Activated CD8-positive, alpha-beta T cell treated with anti-CD3 and anti-CD28 coated beads for 36 hours (primary cell): ENCODE results near the gene KIAA1755. TPM values are rescaled to one million over a fixed set of nuclear protein-coding genes. Genes with fewer than 3 reads are reported as not detected.
A peak's percentile ranks its signal among the peaks of the same experiment; 100 is the strongest.
"Not testable (repeated sequence)": the region's sequence is repeated elsewhere in the genome, so short reads cannot be mapped to it uniquely, and the experiment has no call there.

Experiments
- ATAC-seq: fragments of 200-7000 bp; cut with Tn5 transposase; one replicate; pipeline ENCODE4 v1.10.0; 2021; ENCODE audit warnings: mild to moderate bottlenecking, moderate library complexity
- CTCF ChIA-PET: fragments of 350-600 bp; sonication (Branson Sonifier 250); formaldehyde crosslinking; loops from one replicate; lab custom pipeline; 2021; ENCODE audit warnings: antibody characterized with exemption; lab: Charles Lee
- POLR2A ChIA-PET: fragments of 350-600 bp; sonication (Branson Sonifier 250); formaldehyde crosslinking; loops from one replicate; lab custom pipeline; 2021; ENCODE audit warnings: antibody characterized with exemption; lab: Charles Lee
- DNase-seq: peaks from one replicate; pipeline ENCODE4 v3.0.0-alpha.2; 2020
- H3K27ac Mint-ChIP-seq: one replicate; pipeline ENCODE4 v1.8.0; 2021; ENCODE audit warnings: mild to moderate bottlenecking, mixed read lengths
- H3K27me3 Mint-ChIP-seq: one replicate; pipeline ENCODE4 v1.8.0; 2021; ENCODE audit warnings: mixed read lengths
- H3K36me3 Mint-ChIP-seq: one replicate; pipeline ENCODE4 v1.8.0; 2021; ENCODE audit warnings: low read depth, mixed read lengths
- H3K4me1 Mint-ChIP-seq: one replicate; pipeline ENCODE4 v1.8.0; 2021; ENCODE audit warnings: low read depth, mixed read lengths
- H3K4me3 Mint-ChIP-seq: one replicate; pipeline ENCODE4 v1.8.0; 2021; ENCODE audit warnings: mild to moderate bottlenecking, moderate library complexity, mixed read lengths
- H3K9me3 Mint-ChIP-seq: one replicate; pipeline ENCODE4 v1.8.0; 2021; ENCODE audit warnings: mixed read lengths
- CTCF ChIP-seq: fragments of 200-600 bp; IDR thresholded peaks from one replicate; pipeline ENCODE4 v1.8.0; 2022; ENCODE audit warnings: antibody characterized with exemption, mild to moderate bottlenecking
- intact Hi-C: fragments of 100-400 bp; cut with micrococcal nuclease; formaldehyde crosslinking; loops from one replicate; pipeline ENCODE4 v1.10.0; 2022
- total RNA-seq, 2 experiments: library from RNA; stranded (reverse); gene quantifications; one replicate each; pipeline ENCODE4 v1.2.3, GENCODE V29; 2021

Gene KIAA1755
- total RNA-seq, 2 experiments from 2014 or later = not detected

DNA sequence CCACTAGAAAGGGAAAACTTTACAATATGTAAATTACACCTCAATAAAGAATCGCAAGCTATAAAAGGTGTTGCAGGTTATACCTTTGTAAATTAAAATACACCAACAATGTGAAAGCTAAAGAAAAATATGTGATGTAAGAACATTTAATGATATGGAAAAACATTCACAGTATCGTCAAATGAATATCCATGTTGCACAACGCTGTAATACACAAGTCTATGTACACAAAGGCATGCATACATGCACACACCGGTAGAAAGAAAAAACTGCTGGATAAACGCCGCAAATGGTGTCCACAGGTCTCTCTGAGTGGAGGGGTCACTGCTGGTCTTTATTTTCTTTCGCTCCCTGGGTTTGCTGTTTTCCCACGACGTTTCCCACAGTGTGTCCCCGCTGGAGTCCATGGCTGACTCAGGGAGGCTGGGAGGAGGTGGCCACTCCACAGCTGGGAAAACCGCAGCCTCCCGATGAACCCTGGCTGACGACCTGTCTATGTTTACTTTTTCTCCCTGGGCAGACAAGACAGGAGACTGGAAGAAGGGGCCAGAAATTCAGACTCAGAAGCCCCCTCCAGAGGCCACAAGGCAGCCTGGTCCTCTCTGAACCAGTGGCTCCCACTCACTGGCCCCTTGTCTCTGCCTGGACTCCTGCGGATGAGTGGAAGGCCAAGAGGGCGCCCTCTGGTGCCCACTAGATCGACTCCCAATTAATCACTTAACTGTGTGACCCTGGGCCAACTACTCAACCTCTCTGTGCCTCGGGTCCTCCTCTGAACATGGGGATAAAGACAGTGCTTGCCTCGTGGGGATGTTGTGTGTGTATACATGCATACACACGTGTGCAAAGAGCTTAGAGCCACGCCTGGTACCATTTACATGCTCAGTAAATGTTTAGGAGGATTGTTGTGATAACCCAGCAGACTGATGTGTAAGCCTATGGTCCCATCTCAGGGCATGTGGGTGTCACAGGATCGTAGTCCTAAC lies 30.6 kb upstream of the KIAA1755 start:
- H3K27me3 Mint-ChIP-seq = peaks cover 13% of the 10 kb centered on the region
- ATAC-seq (no peak), DNase-seq (peak; percentile 23)
- H3K36me3 Mint-ChIP-seq = no peaks in the 10 kb centered on the region
- no peaks in the 10 kb centered on the region for H3K9me3 Mint-ChIP-seq
- H3K27ac Mint-ChIP-seq = no peak overlapping the region
- no peaks in the 10 kb centered on the region for H3K4me1 Mint-ChIP-seq
- peak; percentile 42 for TF ChIP-seq CTCF
- no peak overlapping the region for H3K4me3 Mint-ChIP-seq
- POLR2A ChIA-PET = interaction anchor here (0.7 kb wide), 1 partner anchor 141 kb away, joined by 4 read pairs; no protein-coding TSS in a partner anchor
- intact Hi-C loops = no loop called here
- CTCF ChIA-PET = interaction anchor here (1.1 kb wide), 1 partner anchor 727 kb away, joined by 3 read pairs; no protein-coding TSS in a partner anchor

GRCh38 chr20:38286586-38287531 lies 26.3 kb upstream of the KIAA1755 start:
- DNase-seq = no peak
- no peak overlapping the region for H3K27ac Mint-ChIP-seq
- intact Hi-C loops = no loop called here
- CTCF ChIA-PET = interaction anchor here (0.7 to 1.0 kb wide), 2 partner anchors 15 to 21 kb away, joined by 3 read pairs; no protein-coding TSS in a partner anchor
- H3K27me3 Mint-ChIP-seq = peaks cover 9% of the 10 kb centered on the region
- H3K4me3 Mint-ChIP-seq = no peak overlapping the region
- no peaks in the 10 kb centered on the region for H3K4me1 Mint-ChIP-seq
- POLR2A ChIA-PET = no interaction called here
- TF ChIP-seq CTCF = no peak
- no peak for ATAC-seq
- H3K36me3 Mint-ChIP-seq = no peaks in the 10 kb centered on the region
- H3K9me3 Mint-ChIP-seq = no peaks in the 10 kb centered on the region

DNA sequence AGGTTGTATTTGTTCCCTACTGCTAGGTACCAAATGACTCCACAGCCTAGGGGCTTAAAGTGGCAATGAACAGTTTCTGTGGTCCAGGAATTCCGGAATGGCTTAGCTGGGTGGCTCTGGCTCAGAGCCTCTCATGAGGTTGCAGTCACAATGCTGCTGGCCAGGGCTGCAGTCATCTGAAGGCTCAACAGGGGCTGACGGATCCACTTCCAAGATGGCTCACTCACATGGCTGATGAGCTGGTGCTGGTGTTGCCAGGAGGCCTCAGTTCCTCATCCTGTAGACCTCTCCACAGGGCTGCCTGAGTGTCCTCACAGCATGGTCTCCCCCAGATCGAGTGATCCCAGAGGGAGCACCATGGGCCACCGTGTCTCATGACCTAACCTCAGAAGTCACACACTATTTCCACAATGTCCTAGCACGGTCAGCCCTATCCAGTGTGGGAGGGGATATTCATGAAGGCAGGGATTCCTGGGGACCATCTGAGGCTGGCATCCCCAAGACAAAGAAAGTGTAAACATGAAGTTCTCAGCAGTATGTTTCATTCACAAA lies 24.4 kb upstream of the KIAA1755 start:
- ChIA-PET CTCF (no interaction called here), POLR2A (no interaction called here)
- ATAC-seq (no peak), DNase-seq (no peak)
- H3K36me3 Mint-ChIP-seq = no peaks in the 10 kb centered on the region
- no peak overlapping the region for H3K27ac Mint-ChIP-seq
- no peaks in the 10 kb centered on the region for H3K4me1 Mint-ChIP-seq
- H3K4me3 Mint-ChIP-seq = no peak overlapping the region
- intact Hi-C loops = no loop called here
- H3K9me3 Mint-ChIP-seq = no peaks in the 10 kb centered on the region
- H3K27me3 Mint-ChIP-seq = peaks cover 4% of the 10 kb centered on the region
- TF ChIP-seq CTCF = no peak

GRCh38 chr20:38284066-38284650 lies 23.6 kb upstream of the KIAA1755 start:
- H3K27ac Mint-ChIP-seq, H3K4me3 Mint-ChIP-seq, POLR2A ChIA-PET: not testable (repeated sequence)

DNA sequence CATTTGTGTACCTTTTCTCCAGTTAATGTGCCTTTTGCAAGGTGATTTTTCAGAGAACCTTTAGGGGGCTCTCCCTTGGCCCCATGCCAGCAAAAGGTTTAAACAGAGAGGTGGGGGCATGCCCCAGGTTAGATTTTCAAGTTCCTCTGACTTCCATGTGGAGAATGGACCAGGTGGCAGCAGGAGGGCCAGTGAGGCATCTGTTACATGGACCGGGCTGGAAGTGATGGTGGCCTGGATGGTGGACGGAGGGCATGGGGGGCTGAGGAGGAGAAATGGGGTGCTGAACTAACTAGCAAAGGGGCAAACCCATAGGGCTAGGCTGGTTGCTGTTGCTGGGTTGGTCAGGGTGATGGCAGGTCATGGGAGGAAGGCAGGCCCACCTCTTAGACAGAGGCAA lies 22.7 kb upstream of the KIAA1755 start:
- POLR2A ChIA-PET = no interaction called here
- CTCF ChIA-PET = no interaction called here

More at GRCh38 chr20:38284066-38284650, 23.6 kb upstream of the KIAA1755 start:
- H3K9me3 Mint-ChIP-seq, CTCF ChIA-PET, ATAC-seq, intact Hi-C loops, H3K27me3 Mint-ChIP-seq, H3K36me3 Mint-ChIP-seq, DNase-seq, H3K4me1 Mint-ChIP-seq: not testable (repeated sequence)

GRCh38 chr20:38281176-38281915 lies 20.8 kb upstream of the KIAA1755 start:
- H3K4me3 Mint-ChIP-seq, H3K4me1 Mint-ChIP-seq, POLR2A ChIA-PET, CTCF ChIA-PET, H3K27ac Mint-ChIP-seq, ATAC-seq, intact Hi-C loops, H3K36me3 Mint-ChIP-seq, DNase-seq, H3K27me3 Mint-ChIP-seq, H3K9me3 Mint-ChIP-seq: not testable (repeated sequence)

More for the DNA sequence above, 22.7 kb upstream of the KIAA1755 start:
- Mint-ChIP-seq H3K27ac (no peak overlapping the region), H3K27me3 (peaks cover 8% of the 10 kb centered on the region), H3K4me3 (no peak overlapping the region), H3K4me1 (no peaks in the 10 kb centered on the region), H3K9me3 (no peaks in the 10 kb centered on the region), H3K36me3 (no peaks in the 10 kb centered on the region)
- intact Hi-C loops = no loop called here
- DNase-seq = no peak
- no peak for TF ChIP-seq CTCF
- ATAC-seq = no peak
